GM18861 (cell line): ENCODE data around the gene HABP2.
A peak's percentile ranks its signal among the peaks of the same experiment; 100 is the strongest.

Experiments used
- ATAC-seq: cut with Tn5 transposase; IDR thresholded peaks from one replicate; pipeline ENCODE4 v1.9.1; 2021; ENCODE audit not compliant: unreplicated experiment

Gene HABP2

GRCh38 chr10:113552701-113553100, at the start of gene HABP2:
Gene HABP2 (plus strand): TSS chr10:113553053. CDS start chr10:113553122, 69 bp downstream.
- ATAC-seq = no peak

GRCh38 chr10:113503930-113504329, 48.9 kb upstream of the HABP2 start:
- ATAC-seq = no peak

- no peak for ATAC-seq
Measured at GRCh38 chr10:113504423-113504822, 48.4 kb upstream of the HABP2 start.

GRCh38 chr10:113506476-113506875, 46.4 kb upstream of the HABP2 start:
- no peak for ATAC-seq

- ATAC-seq = no peak
Measured at GRCh38 chr10:113511419-113511818, 41.4 kb upstream of the HABP2 start.

GRCh38 chr10:113515161-113515560, 37.7 kb upstream of the HABP2 start:
- ATAC-seq = no peak

- ATAC-seq = no peak
Measured at GRCh38 chr10:113515601-113516000, 37.3 kb upstream of the HABP2 start.

- no peak for ATAC-seq
Measured at GRCh38 chr10:113516061-113516460, 36.8 kb upstream of the HABP2 start.

GRCh38 chr10:113517165-113517900, 35.5 kb upstream of the HABP2 start:
- no peak for ATAC-seq

- no peak for ATAC-seq
Measured at GRCh38 chr10:113517901-113518260, 35.0 kb upstream of the HABP2 start.

GRCh38 chr10:113518415-113518814, 34.4 kb upstream of the HABP2 start:
- ATAC-seq = no peak

- ATAC-seq = no peak
Measured at GRCh38 chr10:113518816-113519591, 33.8 kb upstream of the HABP2 start.

- ATAC-seq = no peak
Measured at GRCh38 chr10:113519681-113520115, 33.2 kb upstream of the HABP2 start.

GRCh38 chr10:113520261-113520660, 32.6 kb upstream of the HABP2 start:
- ATAC-seq = no peak

GRCh38 chr10:113520690-113521474, 32.0 kb upstream of the HABP2 start:
- ATAC-seq = peak; percentile 51

- ATAC-seq = no peak
Measured at GRCh38 chr10:113521475-113521795, 31.4 kb upstream of the HABP2 start.

GRCh38 chr10:113522460-113522859, 30.4 kb upstream of the HABP2 start:
- ATAC-seq = no peak

GRCh38 chr10:113523071-113523470, 29.8 kb upstream of the HABP2 start:
- ATAC-seq = no peak

- no peak for ATAC-seq
Measured at GRCh38 chr10:113523628-113524027, 29.2 kb upstream of the HABP2 start.

GRCh38 chr10:113524120-113524519, 28.7 kb upstream of the HABP2 start:
- ATAC-seq = no peak

GRCh38 chr10:113524539-113525490, 28.0 kb upstream of the HABP2 start:
- ATAC-seq = no peak
